HG03469 (cell line): ENCODE data around the gene PTH2R.
"Not testable (repeated sequence)": the region's sequence is repeated elsewhere in the genome, so short reads cannot be mapped to it uniquely, and the experiment has no call there.

Experiments
- ATAC-seq: cut with Tn5 transposase; IDR thresholded peaks from one replicate; pipeline ENCODE4 v1.9.1; 2021; ENCODE audit warnings: mild to moderate bottlenecking, moderate library complexity, moderate number of reproducible peaks; ENCODE audit not compliant: unreplicated experiment

The PTH2R gene

DNA sequence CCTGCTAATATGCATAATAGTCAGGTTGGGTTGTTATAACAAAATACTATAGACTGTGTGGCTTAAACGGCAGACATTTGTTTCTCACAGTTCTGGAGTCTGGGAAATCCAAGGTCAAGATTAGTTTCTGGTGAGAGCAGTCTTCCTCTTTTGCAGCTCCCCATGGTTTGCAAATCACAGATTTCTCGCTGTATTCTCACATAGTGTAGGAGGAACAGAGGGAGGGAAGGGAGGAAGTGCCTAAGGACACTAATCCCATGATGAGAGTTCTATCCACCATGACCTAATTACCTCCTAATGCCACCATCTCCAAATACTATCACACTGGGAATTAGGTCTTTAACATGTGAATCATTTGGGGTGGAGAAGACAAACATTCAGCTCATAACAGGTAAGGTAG lies 20.1 kb upstream of the PTH2R start:
- no peak for ATAC-seq

DNA sequence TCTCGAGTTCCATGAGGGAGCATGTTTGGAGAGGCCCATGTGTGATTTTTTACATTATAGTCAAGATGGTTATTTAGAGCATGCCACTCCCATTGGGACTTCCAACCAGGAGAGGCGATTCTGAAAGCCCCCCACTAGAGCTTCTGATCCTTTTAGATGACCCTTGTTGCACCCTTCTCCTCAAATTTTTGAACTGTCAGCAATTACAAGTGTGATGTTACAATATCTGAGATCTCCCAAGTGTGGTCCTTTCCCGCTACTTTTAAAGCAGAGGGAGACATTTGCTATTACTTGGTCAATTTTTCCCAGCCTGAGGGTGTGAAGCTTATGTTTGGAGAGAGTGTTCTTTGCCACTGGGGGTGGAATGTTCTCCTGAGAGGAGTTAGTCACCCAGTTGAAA lies 16.7 kb upstream of the PTH2R start:
- ATAC-seq = no peak

DNA sequence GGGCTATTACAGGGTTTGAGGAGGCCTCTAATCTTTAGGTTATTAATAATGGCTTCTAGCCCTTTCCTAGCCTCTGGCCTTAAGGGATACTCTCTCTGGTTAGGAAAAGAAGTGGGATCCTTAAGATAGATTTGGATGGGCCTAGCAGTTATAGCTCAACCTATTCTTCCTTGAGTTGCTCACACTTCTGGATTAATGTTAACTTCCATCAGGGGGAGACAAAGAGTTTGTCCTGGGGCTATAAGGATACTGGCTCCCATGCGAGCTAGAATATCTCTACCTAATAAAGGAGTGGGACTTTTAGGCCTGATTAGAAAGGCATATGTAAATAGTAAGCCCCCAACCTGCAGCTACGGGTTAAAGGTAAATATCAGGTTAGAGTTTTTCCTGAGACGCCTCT lies 14.3 kb upstream of the PTH2R start:
- no peak for ATAC-seq

DNA sequence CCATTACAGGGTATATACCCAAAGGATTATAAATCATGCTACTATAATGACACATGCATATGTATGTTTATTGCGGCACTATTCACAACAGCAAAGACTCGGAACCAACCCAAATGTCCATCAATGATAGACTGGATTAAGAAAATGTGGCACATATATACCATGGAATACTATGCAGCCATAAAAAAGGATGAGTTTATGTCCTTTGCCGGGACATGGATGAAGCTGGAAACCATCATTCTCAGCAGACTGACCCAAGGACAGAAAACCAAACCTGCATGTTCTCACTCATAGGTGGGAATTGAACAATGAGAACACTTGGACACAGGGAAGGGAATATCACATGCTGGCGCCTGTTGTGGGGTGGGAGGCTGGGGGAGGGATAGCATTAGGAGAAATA lies 9.8 kb upstream of the PTH2R start:
- ATAC-seq = not testable (repeated sequence)

DNA sequence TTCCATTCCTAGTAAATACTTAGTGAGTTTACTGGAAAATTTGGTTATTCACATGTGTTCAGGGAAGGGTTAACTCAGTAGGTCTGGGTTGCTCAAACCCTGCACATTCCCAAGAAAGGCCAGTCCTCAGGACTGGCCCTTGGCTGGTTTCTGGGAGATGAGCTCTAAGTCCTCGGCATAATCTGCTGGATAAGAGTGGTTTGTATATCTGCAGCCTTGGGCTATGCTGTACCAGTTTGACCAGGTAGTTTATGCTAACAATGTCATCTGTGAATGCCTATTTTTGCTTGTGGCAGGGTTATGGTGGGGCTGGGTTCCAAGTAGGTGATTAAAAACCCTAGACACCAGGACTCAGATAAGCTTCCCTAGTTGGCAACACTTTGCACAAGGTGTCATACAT lies 7.4 kb upstream of the PTH2R start:
- ATAC-seq = no peak

DNA sequence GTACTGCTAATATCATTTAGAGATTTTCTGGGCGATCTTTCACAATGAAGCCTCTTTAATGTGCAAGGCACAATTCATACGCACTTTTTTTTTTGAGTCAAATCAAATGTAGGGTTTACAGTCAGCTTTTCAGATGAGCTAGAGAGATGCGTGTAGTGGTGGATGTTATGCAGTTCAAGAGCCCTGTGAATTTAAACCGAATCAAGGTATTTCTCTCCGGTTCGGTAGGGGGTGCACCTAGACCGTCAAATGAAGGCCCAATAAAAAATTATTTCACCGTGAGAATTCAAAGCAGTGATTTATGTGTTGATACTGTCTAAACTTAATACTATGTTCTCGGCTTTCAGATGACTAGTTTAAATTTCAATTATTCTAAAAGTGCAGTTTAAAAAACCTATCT lies 1.1 kb downstream of the PTH2R start:
- no peak for ATAC-seq

DNA sequence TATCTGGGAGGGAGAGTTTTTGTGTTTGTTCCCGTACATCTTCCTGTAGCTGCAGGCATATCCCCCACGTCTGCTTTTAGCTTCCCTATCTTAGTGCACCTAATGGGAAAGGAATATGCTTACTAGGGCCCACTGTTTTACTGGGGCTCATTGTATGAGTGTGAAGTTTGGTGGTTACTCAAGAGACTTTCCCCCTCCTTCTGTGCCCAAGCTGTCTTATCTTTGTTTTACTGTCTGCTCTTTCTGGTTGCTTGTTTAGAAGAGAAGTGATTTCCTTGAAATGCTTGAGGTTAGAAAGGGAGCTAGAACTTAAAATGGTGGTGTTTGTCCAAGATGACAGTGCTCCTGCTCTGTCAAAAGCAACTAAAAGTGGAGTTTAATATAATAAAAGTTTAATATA lies 7.3 kb downstream of the PTH2R start:
- ATAC-seq = no peak

DNA sequence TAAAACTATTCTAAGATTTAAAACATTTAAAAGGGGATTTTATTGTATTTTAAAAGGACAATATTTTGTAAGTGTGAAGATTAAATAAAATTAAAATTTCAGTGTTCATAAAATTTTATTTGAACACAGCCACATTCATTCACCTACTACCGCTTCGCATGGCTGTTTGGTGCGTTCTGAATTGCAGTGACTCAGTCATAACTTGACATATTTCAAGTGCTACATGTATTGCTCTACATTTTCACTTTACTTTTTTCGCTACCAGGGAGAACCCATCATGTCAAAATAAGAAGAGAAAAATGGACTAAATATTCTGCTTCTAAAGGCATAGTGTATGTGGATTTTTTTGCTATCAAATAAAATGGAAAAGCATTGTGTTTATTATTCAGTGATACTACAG lies 8.7 kb downstream of the PTH2R start:
- peak; percentile 38 for ATAC-seq

DNA sequence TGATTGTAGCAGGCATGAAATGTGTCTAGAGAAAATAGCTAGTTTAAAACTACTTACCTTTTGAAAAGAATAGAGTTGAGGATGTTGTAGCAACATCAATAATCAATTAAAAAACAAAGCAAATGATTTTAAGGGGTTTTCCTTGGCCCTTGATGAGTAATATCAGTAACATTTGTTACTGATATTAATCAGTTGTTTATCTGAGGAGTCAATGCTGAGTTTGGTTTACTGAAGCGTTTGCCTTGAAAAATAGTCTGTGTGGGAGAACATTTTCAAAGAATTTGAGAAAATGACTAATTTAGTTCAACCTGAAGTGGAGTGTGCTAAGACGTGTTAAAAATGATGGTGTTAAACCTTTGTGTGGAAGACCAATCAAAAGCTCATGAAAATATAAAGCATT lies 9.3 kb downstream of the PTH2R start:
- ATAC-seq = peak; percentile 81

DNA sequence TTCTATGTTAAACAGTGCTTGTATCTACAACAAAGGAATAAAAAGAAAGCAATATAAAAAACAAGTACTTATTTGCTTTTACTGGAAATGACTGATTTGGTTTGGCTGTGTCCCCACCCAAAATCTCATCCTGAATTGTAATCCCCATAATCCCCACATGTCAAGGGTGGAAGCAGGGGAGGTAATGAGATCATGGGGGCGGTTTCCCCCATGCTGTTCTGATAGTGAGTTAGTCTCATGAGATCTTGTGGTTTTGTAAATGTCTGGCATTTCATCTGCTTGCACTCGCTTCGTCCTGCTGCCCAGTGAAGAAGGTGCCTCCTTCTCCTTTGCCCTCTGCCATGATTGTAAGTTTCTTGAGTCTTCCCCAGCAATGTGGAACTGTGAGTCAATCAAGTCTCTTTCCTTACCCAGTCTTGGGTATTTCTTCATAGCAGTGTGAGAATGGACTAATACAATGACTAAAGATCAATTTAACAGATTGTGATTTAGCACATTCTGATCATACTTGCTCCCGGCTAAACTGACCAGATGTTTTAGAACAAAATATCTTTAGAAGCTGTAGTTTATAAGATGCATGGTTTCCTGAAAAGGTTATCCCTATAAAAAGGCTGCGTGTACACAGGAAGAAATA lies 19.9 kb downstream of the PTH2R start:
- ATAC-seq = no peak

DNA sequence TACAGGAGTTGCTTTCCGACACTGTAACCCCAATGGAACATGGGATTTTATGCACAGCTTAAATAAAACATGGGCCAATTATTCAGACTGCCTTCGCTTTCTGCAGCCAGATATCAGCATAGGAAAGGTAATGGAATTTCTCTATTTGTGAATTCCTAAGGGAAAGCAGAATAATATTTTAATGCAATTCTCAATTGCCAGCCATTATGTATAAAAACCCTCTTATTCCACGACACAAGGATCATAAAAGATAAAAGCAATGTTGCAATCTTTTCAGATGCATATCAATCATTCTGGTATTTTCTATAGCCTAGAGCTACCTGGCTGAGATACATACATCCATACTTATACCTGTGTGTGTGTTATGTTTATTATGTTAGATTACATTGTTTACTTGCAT lies 31.2 kb downstream of the PTH2R start:
- ATAC-seq = no peak

DNA sequence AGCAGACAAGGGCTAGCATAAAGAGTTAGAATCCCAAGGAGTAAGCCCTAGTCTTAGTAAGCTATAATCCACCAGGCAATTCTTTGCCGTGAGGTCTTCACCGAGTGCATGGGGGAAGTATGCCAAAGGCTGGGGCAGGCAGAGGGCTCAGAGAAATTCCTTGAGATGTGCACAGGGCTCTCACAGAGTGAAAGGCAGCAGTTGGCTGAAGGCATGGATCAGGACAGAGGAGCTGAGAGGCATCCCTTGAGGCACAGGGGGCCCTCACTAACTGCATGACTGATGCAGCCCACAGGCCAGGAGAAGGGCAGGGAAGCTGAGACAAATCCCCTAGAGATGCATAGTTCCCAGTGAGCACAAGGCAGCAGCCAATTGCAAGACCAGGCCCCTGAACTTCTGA lies 34.1 kb downstream of the PTH2R start:
- no peak for ATAC-seq

DNA sequence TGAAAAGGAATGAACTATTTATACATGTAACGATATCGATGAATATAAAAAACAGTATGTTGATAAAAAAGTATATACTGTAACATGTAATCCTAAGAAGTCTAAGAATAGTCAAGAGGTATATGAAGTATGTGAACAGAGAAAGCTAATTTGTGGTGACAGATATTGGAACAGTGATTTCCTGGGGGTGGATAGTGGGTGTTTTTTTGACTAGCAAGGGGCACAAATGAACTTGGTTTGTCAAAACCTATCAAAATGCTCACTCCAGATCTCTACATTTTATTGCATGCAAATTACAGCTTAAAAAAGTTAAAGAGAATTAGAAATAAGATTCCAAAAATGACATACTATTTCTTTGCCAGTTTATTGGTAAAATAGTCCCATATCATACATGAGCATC lies 35.4 kb downstream of the PTH2R start:
- no peak for ATAC-seq

DNA sequence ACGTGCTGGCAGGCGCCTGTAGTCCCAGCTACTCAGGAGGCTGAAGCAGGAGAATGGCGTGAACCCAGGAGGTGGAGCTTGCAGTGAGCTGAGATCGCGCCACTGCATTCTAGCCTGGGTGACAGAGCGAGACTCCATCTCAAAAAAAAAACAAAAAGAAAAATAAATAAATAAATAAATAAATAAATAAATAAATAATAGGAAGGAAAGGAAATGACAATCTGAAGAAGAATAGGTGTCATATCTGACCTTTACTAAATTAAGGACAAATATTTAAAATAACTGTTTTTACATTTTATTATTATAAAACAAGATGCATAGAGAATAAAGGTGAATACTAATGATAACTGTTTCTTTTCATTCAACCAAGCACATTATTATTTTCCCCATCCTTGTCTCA lies 40.9 kb downstream of the PTH2R start:
- not testable (repeated sequence) for ATAC-seq

DNA sequence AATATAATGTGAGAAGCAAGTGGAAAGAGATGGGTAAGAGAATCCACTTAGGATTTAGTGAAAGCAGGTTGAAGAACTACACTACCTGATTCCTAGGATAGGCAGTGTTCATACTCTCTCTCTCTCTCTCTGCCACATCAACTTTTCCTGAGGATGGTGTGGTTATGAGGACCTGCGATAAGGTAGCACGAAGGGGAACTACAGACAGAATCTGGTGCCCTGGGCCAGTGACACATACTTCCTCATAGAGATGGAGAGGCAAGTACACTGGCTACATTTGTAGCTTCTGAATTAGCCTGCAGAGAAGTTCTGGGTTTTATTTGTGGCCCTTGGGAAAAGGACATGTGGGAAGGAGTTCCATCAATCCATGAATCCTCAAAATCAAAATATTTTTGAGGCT lies 44.5 kb downstream of the PTH2R start:
- ATAC-seq = no peak

DNA sequence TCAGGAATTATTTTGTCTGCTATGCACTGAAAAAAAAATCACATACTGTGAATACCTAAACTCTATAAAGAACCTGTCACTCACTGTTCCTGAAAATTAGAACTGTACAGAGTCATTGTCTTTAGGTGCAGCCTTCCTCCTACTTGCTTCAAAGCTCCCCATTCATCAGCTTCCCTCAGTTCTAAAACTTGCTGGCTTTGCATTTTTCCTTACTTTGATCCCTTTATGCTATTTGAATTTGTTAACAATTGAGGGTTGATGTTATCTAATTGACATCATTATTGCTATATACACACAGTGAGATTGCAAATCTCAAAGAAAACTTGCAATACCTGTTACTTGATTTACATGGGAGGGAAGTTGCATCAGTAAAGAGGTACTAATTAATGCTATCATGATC lies 48.3 kb downstream of the PTH2R start:
- ATAC-seq = no peak

DNA sequence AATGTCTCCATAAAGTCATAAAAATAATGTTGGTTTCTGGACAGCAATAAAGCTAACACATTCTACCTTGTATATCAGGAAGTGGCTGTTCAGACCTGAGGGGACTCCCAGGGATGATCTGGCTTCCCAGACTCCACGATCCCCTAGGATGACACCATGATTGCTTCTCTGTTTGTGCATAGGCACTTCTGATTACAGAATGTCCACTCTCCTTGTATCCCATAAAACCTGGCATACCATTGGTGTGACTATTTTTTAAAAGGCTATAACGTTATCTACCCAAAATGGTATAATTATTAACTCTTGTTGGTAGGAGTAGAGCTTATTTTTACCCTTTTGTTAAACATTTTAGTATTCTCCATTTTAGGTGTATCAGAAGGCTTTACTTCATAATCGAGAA lies 57.1 kb downstream of the PTH2R start:
- no peak for ATAC-seq

DNA sequence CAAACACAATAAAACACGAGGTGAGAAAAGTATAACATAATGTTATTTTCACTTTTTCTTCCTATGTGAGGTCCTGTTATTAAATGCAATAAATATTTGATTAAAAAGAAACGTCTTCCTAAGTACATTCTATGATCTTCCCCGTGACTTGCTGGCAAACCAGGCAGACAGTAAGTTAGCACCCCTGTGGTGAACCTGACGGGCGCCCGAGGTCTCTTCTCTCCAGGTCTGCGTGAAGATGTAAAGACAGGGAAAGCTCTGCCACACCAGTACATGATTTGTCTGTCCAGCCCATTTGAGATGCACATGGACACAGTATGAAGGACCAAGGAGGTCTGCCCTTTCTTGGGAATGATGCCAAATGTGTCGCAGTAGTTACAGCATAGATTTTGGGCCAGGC lies 57.6 kb downstream of the PTH2R start:
- no peak for ATAC-seq

DNA sequence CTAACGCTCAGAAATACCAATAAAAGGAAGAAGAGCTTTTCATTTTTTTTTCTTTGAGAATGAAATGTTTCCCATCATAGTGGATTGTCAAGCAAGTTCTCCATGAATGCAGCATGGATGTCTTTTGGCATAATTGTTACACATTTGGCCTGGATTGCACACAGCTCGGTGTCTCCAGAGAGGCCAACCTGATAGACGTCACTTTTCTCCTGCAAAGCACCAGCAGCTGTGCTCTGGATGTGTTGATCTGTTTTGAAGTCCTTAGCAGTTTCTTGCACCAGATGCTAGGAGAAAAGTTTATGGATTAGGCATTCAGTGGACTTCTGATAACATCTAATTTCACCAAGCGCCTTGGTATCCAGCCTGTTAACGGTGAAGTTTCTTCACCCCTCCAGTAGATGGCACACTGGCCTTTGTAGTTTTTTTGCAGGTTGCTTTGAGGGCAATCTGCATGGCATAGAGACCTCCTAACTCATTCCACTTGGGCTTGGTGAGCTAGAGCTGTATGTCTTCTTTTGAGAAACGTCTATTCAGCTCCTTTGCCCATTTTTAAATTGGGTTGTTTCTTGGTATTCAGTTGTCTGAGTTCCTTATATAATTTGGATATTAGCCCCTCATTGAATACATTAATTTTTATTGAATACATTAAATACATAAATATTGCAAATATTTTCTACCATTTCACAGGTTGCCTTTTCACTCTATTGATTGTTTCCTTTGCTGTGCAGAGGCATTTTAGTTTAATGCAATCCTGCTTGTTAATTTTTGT lies 59.7 kb downstream of the PTH2R start:
- peak; percentile 84 for ATAC-seq

DNA sequence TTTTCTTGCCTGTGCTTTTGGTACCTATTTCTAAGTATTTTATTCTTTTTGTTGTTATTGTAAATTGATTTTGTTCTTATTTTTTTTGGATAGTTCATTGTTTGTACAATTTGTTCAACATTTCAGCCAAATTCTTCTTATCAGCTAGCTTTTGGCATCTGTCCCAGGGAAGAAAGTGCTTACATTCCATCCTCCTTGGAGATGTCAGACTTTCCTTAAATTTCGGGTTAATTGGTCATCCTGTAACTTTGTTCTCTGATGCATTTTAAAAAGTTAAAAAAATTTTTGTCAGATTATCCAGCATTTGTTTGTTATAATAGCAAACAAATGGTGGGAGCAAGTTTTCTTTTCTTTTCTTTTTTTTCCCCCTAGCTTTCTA lies 60.3 kb downstream of the PTH2R start:
- ATAC-seq = no peak

DNA sequence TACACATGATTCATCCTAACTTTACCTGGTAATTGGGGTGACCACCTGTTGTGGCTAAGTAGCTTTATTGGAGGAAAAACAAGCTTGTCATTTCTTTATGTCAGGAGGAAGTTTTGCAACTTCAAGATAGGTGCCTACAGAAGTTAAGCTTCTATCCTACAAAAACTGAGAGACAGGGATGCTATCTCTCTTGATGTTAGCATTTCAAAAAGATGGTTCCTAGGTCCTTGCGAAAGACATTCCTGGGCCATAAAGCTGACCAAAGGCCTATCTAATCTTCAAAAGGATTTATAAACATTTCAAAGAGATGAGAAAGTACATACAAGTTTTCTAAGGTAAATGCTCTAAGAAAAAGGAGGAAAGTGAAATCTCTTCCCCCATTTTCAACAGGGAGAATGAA lies 61.0 kb downstream of the PTH2R start:
- ATAC-seq = no peak

DNA sequence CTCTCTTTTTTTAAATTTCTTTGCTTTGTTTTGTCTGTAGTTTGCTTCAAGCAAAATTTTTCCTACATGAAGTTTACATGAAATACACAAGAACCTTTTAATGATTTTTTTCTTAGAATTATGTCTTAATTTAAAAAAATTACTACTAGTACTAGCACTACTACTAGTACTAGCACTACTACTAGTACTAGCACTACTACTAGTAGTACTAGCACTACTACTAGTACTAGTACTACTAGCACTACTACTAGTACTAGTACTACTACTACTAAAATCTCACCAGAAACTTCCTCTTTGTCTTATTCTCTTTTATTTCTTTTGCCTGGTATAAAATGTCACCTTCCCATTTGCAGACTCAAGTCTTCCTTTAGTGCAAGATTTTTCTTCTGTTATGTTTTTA lies 71.1 kb downstream of the PTH2R start:
- no peak for ATAC-seq

DNA sequence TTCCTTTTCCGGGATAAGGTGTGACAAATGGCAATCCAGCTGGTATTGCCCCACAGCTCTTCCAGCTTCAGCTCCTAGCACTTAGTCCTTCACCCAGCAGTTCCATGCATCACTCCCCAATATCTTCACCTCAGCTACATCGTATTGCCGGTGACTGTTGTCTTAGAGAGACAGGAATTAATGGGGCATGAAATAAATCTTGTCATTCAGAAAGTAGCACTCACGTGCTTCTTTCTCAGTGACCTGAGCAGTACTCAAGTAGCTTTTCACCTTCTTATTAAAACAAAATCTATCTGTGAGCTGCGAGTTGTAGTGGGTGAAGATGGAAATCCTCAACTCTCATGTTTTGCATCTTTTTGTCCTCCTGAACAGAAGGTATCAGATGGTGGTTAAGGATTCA lies 72.8 kb downstream of the PTH2R start:
- ATAC-seq = peak; percentile 54
